Left cardiac atrium (tissue), 4 donors: Measurements from ENCODE around the gene CEP95. TPM values are rescaled to one million over a fixed set of nuclear protein-coding genes. Genes with fewer than 3 reads are reported as not detected.

Experiments used
- ATAC-seq, 2 donors: fragments of 200-7000 bp; cut with Tn5 transposase; one replicate each; pipeline ENCODE4 v1.9.1; 2020; ENCODE audit warnings: mild to moderate bottlenecking in 2 of 2, moderate library complexity in 2 of 2
- DNase-seq: peaks from one replicate; pipeline ENCODE4 v3.0.0-alpha.2; 2020
- intact Hi-C, 2 donors: fragments of 100-400 bp; cut with DNase I; formaldehyde crosslinking; loops; one replicate each; pipeline versions ENCODE4 v1.14.1 to v1.15.1; 2022 to 2023
- total RNA-seq, 2 donors: library from RNA; stranded (reverse); fragmentation: NEBNext Ultra II Directional; extraction: Animal tissue kit (Norgen Biotek cat#: 25700); gene quantifications; one replicate each; pipeline ENCODE4 v1.2.1, GENCODE V29; 2021
- donor health status: DM: no; HTN: yes; CAD: no.
- donor health status: DM: no; HTN: yes; CAD: no; lungs with severe emphysema.
- donor health status: DM: yes; HTN: yes; CAD: no.
- donor health status: Dilated cardiomyopathy.

Gene CEP95
- total RNA-seq, 2 donors from 2014 or later = 13.6 to 21.8 TPM

DNA sequence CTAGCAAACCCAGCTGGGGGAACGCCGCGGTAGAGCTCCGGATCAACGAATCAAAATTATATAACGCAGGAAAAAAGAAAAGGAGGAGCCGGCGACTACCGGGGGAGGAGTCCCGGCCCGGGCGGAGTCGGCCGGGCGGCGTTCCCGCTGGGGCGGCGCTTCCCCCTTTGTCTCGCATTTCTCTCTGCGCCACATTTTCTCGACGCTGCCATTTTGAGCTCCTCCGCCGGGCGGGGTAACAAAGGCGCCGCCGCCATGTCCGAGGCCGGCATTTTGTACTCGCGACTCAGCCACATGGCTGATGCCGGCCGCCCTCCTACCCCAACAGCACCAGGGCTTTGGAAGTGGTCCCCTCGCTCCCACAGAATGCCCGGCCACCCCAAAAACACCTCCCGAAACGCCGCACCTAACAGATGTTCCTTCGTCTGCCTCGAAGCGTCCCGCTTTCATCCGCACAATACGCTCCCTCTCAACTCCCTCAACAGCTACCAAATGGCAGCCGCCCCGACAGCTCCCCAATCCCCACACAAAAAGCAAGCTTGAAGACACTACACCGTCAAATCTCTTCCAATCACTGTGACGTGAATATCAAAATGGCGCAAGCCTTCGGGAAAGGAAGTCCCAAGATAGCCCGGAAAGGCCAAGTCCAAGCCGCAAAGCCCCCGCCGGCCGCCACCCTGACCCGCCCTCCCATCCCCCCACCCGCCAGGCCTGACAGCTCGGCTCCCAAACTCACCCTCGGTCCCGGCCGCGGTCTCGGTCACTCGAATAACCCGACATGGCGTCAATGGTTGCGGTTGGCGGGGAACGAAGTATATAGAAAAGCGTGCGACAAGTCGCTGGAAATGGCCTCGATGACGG is 1.2 kb upstream of the CEP95 start:
- peak; percentile 89 for DNase-seq
- intact Hi-C loops = no loop called here
- peak; percentile 72 to 78 for ATAC-seq

DNA sequence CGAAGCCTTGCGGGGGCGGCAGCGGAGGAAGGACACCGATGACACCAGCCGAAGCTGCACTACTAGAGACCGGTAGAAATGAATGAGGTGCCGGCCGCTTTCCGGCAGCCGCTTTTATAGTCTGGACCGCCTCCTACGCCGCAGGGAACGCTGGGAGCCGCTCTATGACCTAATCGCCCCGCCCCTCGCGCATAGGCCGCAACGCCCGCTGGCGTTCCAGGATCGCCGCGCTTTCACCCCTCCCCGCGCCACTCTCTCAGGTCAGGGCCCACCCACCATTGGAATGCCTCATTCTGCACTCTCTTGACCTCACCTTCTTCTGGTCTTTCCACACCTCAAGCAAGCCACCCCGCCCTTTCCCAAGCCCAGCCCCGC is 589 bp upstream of the CEP95 start, which contains the start of gene DDX5:
Gene DDX5, minus strand, starts transcription at position 89 of the 375 bp plus-strand sequence. CDS start 170 bp downstream, outside the sequence.
- DNase-seq = peak; percentile 98
- intact Hi-C loops = no loop called here
- ATAC-seq = peak; percentile 83 to 87

DNA sequence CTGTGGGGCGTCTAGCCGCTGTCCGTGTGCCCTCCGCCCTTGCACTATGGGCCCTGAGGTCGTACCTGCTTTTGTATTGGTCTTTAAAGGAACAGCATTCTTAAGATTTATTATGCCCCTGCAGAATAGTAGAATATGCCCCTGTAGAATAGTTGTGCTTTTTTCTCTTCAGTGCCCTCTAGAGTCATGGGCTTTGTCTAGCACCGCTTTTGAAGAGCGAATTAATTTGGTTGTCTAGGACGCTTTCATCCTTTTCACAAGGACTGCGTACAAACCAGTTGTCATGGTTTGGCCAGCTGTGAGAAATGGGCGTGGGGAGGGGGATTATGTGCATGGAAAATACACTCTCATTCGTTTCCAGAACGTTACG is 621 bp downstream of the CEP95 start:
- ATAC-seq (peak; percentile 14 to 20), DNase-seq (no peak)
- intact Hi-C loops = no loop called here

DNA sequence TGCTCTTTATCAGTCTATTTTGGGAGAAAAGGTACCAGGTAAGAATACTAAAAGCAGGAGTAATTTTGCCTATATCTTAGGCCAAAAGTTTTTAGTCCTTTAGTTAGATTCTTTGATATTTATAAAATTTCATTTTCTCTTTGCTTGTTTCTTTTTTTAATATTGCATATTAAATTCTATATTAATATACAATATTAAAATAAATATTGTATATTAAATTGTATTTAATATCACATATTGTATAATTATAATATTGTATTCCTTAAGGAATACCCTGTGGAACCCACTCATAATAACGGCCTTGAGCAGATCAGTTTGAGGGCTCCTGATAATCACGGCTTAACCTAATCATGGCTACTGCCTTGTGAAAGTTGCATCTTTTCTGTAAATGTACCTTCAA is 1.9 kb downstream of the CEP95 start:
- intact Hi-C loops = no loop called here
- ATAC-seq (no peak), DNase-seq (no peak)

DNA sequence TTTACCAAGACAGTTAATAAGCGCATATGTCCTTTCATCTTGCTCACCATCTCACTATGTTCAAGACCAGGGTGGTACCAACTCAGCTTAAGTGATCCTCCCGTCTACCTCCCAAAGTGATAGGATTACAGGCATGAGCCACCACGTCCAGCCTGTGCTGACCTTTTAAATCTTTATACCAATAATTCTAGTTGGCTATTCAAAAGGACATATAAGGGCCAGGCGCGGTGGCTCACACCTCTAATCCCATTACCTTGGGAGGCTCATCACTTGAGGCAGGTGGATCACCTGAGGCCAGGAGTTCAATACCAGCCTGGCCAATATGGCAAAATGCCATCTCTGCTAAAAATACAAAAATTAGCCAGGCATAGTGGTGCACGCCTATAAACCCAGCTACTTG is 2.4 kb downstream of the CEP95 start:
- intact Hi-C loops = no loop called here
- ATAC-seq (no peak), DNase-seq (no peak)

DNA sequence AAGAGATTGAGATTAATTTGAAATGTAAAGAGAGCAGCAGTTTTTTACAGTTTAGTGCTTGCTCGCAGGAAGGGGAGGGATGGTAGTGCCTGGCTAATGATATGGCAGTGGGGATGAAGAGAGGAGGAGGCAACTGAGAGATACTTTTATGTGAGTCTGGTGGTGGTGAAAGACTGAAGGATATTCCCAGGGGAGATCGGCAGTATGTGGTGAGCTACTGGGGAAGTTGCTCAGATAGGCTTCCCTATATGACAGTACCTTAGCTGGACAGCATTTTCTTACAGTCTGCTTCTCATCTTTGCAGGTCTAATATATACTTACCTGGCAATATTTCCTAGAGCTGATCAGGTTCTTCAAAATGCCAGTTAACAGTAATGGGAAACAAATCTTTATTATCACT is 8.6 kb downstream of the CEP95 start:
- no peak for DNase-seq
- intact Hi-C loops = no loop called here
- no peak for ATAC-seq

DNA sequence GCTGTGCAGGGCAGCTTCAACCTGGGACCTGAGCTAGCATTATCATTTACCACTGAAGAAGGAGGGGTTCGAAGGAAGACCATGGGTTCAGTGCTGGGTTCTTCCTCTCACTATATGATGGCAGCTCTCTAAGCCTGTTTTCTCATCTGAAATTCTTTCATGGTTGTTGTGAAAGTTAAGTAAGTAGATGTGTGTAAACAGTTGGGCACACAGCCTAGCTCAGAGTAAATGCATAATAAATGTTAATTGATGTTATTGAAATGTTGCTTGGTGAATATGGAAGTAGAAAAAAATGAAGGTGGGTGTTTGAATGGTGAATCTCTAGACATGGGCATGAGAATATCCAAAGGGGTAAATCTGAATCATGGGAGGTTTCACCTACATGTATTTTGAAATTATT is 9.1 kb downstream of the CEP95 start:
- intact Hi-C loops = no loop called here
- ATAC-seq (no peak), DNase-seq (no peak)

DNA sequence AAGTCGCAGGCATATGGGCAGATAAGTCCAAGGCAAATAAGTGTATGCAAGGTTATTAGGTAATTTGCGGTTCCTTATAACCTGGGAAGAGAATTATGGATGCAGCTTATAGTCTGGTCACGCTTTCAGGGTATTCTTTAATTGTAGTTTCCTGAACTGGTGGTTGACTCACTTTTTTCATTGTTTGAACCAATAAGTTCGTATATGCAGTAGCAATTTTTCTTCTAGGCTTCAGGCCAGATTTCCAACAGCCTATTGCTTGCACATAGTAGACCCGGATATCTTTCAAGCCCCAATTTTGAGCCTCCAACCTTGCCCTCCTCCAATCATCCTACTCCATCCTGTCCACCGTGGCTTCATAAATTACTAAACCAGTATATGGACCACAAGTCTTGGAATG is 12.8 kb downstream of the CEP95 start:
- intact Hi-C loops = no loop called here
- DNase-seq (no peak), ATAC-seq (no peak)

DNA sequence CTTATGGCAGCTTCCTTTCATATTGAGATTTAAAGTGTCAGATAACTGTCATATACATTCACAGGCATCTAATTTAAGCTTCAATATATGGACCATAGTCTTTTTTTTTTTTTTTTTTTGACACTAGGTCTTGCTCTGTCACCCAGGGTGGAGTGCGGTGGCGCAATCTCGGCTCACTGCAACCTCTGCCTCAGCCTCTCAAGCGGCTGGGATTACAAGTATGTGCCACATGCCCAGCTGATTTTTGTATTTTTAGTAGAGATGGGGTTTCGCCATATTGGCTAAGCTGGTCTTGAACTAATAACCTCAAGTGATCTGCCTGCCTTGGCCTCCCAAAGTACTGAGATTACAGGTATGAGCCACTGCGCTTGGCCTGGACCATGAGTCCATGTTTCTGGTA is 13.6 kb downstream of the CEP95 start:
- DNase-seq = no peak
- ATAC-seq = no peak
- intact Hi-C loops = loop anchor here in 1 of 2 donors (10.0 kb wide), 1 partner anchor 726 kb away; no protein-coding TSS in a partner anchor

DNA sequence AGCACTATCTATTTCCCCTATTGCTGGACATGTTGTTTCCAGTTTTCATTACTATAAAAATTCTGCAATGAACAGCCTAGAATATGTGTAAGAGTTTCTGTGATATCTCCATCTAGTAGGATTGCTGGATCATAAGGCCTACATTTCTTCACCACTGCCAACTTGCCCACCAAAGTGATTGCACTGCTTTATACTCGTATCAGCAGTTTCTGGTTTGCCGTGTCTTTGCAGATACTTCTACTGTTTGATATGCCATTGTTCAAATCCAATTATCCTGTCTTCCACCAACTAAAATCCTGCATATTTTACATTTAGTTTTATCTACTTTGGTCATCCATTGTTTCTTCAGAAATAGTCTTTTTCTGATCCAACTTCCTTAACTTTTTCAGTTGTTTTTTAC is 21.1 kb downstream of the CEP95 start:
- intact Hi-C loops = loop anchor here in 1 of 2 donors (10.0 kb wide), 1 partner anchor 733 kb away; no protein-coding TSS in a partner anchor
- DNase-seq (no peak), ATAC-seq (no peak)

DNA sequence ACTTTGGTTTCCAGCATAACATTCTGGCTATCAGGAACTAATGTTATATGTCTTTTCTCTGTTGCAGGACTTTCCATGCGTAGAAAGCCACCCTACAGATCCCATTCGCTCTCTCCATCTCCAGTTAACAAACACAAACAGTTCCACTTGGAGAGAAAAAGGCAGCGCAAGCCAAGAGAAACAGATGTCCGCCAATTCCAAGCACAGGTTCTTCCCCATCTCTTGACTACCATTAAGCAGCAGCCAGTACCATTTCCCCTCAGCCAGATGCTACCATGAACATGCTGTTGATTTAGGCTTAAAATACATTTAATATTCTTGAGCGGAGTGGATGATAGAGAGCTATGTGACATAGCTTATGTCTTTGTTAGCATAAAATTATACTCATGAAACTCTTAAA is 22.4 kb downstream of the CEP95 start:
- ATAC-seq (no peak), DNase-seq (no peak)
- intact Hi-C loops = loop anchor here in 1 of 2 donors (10.0 kb wide), 1 partner anchor 734 kb away; no protein-coding TSS in a partner anchor

DNA sequence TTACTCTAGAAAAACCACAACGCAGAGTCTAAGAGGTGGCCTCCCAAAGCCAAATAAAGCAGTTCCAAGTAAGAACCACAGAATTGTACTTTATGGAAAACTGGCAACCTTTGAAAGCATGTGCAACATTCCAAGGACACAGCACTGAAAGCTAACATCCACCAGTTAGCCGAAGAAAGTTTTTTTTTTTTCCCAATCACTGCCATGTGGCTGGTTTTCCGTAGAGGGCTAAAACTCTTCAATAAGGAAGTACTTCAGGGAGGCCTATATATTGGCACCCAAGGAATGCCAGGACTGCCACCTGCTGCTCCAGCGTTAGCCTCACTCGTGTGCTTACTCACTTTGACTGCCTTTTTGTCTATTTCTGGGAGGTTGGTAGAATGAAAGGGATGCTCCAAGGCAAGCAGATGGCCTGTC is 25.2 kb downstream of the CEP95 start:
- DNase-seq (no peak), ATAC-seq (no peak)
- intact Hi-C loops = no loop called here

DNA sequence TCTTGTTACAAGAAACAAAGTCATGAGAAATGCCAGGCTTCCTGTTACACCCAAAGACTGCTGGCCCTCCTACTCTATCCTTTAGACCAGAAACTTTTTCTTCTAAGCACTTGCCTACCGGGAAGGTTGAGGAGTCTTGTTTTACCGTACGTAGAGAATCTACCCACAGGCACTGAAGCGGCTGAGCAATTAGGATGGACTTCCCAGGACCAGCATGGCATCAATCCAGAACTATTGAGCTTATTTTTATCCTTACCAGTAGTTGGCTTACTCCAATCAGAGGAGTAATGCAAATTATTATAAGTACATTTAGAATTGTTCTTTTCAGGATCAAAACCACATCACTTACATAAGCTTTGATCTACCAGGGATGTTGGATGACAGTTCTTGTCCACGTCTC is 25.6 kb downstream of the CEP95 start:
- intact Hi-C loops = no loop called here
- no peak for ATAC-seq
- DNase-seq = no peak

DNA sequence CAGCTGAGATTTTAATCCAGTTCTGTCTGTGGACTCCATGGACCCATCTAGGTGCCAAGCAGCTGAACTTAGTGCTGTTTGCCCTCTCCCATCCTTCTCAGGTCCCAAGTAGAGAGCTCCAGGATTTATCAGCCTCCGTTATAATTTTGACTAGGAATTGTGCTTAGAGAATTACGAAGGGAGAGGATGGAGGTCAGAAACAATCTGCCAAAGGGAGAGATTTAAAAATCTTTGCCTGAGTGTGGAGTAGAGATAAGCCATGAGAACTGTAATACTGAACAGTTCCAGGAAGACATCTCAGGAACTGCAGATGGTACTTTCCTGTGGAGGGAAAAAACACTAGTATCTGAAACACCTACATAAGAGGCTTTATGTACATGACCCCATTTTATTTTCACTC is 27.0 kb downstream of the CEP95 start:
- ATAC-seq (no peak), DNase-seq (no peak)
- intact Hi-C loops = no loop called here

DNA sequence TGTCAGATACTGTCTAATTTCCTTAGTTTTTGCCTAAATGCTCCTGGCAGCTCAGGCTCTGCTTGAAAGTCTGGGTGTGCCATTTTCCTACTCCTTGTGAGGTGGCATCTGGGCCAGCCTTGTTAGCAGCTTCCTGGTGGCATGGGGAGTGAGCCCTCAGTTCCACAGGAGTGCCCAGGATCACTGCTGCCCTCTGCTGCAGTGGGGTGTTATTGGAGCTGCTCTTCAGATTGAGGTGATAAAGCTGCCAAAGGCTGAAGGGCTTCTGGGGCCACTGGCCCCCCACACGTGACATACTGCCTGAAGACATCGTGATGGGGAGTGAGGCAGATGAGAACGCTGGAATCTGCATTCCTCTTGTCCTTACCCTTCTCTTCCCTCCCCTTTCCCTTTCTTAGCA is 27.4 kb downstream of the CEP95 start:
- ATAC-seq (no peak), DNase-seq (no peak)
- intact Hi-C loops = no loop called here

DNA sequence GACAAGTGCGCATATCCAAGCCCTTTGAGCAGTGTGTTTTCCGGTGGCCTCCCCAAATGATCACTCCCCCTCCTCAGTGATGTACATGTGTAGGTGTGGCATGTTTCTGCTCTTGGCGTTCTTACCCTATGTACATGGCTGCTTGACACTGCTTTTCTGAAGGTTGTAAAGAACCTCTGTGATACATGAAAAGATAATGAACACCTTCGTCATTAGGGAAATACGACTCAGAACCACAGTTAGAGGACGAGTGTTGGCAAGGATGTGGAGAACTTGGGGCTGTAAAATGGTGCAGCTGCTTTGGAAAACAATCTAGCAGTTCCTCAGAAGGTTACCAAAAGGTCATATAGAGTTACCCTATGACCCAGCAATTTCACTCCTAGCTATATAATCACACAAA is 28.6 kb downstream of the CEP95 start:
- DNase-seq = no peak
- intact Hi-C loops = no loop called here
- no peak for ATAC-seq

DNA sequence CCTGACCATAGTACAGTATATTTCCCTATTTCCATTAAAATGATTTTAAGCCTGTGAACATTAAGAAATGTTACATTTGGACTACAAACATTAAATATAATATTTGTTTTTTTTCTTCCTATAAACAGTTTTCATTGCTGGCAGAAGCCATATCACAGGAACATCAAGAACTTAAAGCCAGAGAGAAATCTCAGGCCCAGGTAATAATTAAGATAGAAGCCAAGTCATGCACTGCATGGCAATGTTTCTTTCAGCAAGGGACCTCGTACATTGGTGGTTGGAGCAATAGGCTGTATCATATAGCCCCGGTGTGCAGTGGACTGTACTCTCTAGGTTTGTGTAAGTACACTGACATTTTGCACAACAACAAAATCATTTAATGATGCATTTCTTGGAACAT is 30.1 kb downstream of the CEP95 start:
- ATAC-seq (no peak), DNase-seq (no peak)
- intact Hi-C loops = no loop called here

DNA sequence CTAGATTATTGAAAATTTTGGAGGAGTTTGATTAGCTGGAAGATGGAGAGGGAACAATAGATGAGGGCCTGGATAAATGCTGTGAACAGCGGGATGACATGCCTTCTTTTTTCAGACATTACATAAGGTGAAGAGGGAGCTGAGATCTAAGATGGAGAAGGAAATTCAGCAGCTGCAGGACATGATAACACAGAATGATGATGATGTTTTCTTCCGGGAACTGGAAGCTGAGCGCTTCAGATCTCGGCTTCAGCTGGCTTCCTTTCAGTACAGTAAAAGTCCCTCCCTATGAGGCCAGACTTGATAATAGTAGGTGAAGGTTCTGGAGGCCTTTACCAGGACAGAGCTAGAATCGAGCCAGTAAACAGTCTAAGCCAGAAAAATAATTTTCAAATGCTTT is 30.7 kb downstream of the CEP95 start:
- peak in 1 of 2 donors; percentile 16 for ATAC-seq
- no peak for DNase-seq
- intact Hi-C loops = no loop called here

DNA sequence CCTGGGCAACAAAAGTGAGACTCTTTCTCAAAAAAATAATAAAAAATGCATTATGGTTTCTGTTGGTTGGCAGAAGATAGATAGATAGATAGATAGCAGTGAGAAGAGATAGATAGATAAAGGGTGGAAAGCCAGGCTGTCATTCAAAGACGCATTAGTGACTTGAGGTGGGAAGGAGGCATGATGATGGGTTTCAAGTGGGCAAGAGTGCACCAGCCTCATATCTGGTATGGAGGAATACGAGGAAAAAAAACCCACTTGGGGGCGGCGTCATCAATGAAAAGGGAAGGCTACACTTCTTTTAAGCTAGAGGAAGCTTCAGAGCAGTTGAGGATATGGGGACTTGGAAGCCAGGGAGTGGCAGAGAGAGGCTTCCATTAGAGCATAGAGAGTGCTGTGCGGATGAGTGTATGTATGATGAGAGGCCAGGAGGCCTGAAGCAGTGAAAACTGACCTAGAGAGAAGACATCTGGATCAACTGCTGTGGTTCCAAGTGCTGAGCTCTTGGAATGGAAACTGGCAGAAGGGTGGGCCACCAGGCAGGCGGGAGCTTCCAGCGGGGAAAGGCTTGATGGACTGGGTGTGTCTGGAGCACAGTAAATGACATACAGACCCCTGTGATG is 31.8 kb downstream of the CEP95 start:
- ATAC-seq = peak; percentile 44 to 47
- intact Hi-C loops = no loop called here
- no peak for DNase-seq

DNA sequence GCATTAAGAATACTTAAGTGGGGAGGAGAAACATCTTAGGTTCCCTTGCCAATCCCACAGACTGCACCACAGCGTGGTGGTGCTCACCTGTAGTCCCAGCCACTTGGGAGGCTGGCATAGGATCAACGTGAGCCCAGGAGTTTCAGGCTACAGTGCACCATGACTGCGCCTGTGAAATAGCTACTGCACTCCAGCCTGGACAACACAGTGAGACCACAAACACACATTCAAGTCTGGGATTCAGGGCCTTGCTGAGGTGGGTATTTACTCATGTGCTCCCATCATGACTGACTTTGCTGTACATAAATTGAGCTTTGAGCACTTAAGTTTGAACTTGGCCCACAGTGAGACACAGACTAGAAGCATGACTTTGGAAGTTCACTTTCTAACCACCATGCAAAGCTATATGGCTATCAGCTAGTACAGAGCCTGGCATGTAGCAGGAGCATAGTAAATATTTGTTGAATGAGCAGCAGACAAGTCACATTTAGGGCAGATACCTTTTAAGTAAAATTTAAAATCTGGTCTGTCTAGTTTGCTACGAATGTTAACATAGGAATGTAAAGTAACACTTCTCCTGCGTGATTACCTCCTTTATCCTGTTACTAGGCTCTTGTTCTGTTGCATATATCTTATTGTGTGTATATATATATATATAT is 33.5 kb downstream of the CEP95 start:
- intact Hi-C loops = loop anchor here in 1 of 2 donors (10.0 kb wide), 1 partner anchor 105 kb away; no protein-coding TSS in a partner anchor
- ATAC-seq (no peak), DNase-seq (no peak)
